ENCODE results near the gene TMC8.
A peak's percentile ranks its signal among the peaks of the same experiment; 100 is the strongest.

- TF ChIP-seq SP1 (IDR thresholded peaks at IDR 0.05; ENCODE audit: low read depth, low read length) (no peak), FOSL1 (IDR thresholded peaks at IDR 0.05; ENCODE audit: insufficient read depth, low read depth, low read length) (no peak), POLR2A (IDR thresholded peaks at IDR 0.05; ENCODE audit: control extremely low read depth in 1 of 2, low read depth in 2 of 2, low read length in 2 of 2) (0 out of 3 replicates have a peak, but pooled peaks of 1 of the 2 experiments have one; percentile 39), CTCF (IDR thresholded peaks at IDR 0.05; ENCODE audit: control extremely low read depth in 1 of 3, insufficient read depth in 1 of 3, low read depth in 1 of 3, low read length in 3 of 3) (no peak), RAD21 (IDR thresholded peaks at IDR 0.05 in 1 of 2, conservative IDR thresholded peaks at IDR 0.05 in 1 of 2; ENCODE audit: low read depth in 2 of 2, low read length in 2 of 2) (no peak), SAP30 (IDR thresholded peaks at IDR 0.05; ENCODE audit: insufficient read depth, insufficient replicate concordance, low read length) (no peak), SRF (IDR thresholded peaks at IDR 0.05; ENCODE audit: low read depth, low read length) (no peak), KDM1A (IDR thresholded peaks at IDR 0.05; ENCODE audit: borderline replicate concordance, low read length) (no peak), MAFK (IDR thresholded peaks at IDR 0.05; ENCODE audit: low read depth, low read length) (no peak), SIN3A (conservative IDR thresholded peaks at IDR 0.05 in 1 of 2, IDR thresholded peaks at IDR 0.05 in 1 of 2; ENCODE audit: low read depth in 1 of 2, low read length in 2 of 2) (no peak), POLR2AphosphoS5 (IDR thresholded peaks at IDR 0.05; ENCODE audit: low read depth, low read length) (no peak), ATF2 (IDR thresholded peaks at IDR 0.05; ENCODE audit: low read length) (no peak), SP2 (IDR thresholded peaks at IDR 0.05; ENCODE audit: low read length) (no peak), MAX (IDR thresholded peaks at IDR 0.05) (no peak)
Measured at GRCh38 chr17:78179372-78179771, 48.8 kb downstream of the TMC8 start.

All from H1 (cell line).